HG03354 (cell line): ENCODE measurements around the gene NCKAP5.

Experiments
- ATAC-seq: cut with Tn5 transposase; IDR thresholded peaks from one replicate; pipeline ENCODE4 v1.9.1; 2021; ENCODE audit warnings: mild to moderate bottlenecking; ENCODE audit not compliant: unreplicated experiment, poor library complexity, severe bottlenecking

NCKAP5 gene

DNA sequence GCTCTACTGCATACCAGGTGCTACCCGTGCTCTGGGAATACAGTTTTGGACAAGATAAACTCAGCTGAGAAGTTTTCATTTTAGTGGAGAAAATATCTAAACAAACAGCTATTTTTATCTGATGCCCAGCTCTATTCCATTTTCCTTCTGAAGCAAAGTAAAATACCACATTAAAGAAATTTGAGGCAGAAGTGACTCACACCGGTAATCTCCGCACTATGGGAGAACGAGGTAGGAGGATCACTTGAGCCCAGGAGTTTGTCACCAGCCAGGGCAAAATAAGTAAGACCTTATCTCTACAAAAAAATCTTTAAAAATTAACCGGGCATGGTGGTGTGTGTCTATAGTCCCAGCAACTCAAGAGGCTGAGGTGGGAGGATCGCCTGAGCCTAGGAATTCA, 482.1 kb downstream of the NCKAP5 start:
- ATAC-seq = no peak

DNA sequence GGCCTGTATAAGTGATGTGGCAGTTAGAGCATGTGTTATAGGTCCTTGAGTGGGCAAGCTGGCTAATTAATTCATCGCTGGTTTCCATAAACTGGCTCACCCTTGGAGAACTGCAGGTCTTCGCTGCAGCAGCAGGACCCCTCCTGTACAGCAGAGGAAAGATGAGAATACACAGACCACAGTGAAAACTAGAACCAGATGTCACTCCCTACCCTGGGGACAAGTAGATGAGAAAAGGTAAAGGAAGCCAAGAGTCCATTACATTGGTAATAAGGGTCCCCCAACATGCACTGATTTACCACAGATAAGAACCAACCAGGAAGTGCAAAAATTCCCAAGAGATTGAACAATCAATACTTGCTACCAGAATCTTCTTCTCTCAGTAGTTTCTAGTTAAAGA, 482.6 kb downstream of the NCKAP5 start:
- no peak for ATAC-seq

DNA sequence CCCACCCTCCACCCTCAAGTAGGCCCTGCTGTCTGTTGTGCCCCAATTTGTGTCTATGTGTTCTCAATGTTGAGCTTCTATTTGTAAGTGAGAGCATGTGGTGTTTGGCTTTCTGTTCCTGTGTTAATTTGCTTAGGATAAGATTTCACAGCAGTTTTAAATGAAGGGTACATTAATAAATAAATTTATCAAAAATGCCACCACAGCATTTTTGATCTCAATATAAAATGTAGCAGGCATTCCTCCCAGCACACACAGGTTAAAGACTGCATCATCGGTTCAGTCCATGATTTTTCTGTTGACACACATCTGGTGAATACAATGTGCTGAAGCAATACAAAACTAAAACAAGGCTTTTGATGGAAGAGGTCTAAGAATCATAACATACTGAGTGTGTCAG, 486.2 kb downstream of the NCKAP5 start:
- no peak for ATAC-seq

GRCh38 chr2:133080822-133081221, 487.4 kb downstream of the NCKAP5 start:
- no peak for ATAC-seq

GRCh38 chr2:133078667-133079411, 489.4 kb downstream of the NCKAP5 start:
- ATAC-seq = no peak

DNA sequence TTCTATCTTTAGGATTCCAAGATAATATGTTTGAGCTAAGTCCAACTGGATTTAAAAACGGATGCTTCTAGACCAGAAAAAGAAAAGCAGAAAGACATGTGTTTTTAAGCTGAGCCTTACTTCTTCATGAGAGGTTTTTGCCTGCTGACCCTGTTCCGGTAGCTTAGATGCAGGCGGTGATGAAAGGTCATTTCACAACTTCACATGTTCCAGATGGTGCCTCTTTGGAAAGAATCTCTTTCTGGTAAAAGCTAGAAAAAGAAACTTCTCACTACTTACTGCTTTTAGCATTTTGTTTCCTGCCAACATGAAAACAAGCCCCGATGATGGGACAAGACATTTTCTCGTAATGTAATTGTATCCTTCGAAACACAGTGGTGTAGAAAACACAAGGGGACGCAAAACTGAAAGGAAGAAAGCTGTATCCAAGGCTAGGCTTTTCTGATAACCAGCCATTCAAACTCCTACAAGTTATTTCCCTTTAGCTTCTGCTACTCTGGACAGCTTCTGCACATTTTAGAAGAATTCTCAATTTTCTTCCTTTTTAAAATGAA, 490.9 kb downstream of the NCKAP5 start:
- no peak for ATAC-seq

DNA sequence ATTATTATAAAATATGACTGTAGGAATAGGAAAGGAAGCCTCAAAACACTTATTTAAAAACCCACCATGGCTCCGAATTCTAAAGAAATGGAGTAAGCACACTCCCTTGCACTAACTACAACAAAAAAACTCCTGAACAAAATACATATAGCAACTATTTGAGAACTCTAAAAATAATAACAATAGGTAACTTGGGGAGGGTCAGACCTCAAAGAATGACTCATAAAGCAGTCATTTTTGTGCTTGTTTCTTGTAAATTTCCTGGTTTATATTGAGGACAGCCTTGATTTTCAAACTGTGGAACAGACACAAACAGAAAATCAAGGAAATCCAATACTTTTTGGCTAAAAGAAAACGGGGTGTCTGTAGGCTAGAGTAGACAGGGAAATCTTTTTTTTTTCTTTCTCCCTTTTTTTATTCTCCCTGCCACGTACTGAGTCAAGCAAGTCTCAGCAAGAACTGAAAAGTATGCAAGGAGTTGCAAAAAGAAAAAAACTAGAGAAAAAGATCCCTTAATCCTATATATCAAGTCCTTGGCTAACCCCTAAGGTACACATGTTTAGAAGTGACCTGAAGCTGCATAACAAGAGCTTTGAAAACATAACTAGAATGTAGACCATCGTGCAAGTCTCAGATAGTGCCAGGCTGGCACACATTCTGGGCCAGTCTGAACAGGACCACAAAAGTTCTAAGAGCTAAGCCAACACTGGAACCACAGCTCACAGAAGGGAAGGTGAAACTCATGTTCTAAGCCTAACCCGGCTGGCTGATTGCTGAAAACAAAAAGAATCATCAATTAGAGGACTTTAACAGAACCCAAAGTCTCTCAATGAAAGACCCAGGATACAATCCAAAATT, 495.2 kb downstream of the NCKAP5 start:
- no peak for ATAC-seq

DNA sequence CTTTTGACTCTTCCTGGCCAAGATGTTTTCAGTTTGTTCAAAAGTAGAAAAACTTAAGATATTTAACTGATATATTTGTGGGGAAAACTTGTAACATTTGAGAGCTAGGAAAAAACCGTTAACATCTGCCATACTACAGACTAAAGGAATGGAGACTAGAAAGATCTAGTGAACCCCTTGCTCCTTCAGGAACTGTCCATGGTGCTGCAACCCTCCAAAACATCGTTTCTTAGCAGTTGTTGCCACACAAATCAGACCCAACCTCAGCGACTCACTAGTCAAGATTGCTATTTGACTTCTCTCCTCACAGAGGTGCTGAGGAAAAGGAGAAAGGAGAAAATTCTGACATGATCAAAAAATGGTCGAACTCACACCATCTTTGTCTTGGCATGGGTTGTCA, 504.5 kb downstream of the NCKAP5 start:
- no peak for ATAC-seq

- ATAC-seq = no peak
Measured at GRCh38 chr2:133062931-133063665, 505.2 kb downstream of the NCKAP5 start.

GRCh38 chr2:133061874-133062593, 506.2 kb downstream of the NCKAP5 start:
- ATAC-seq = no peak

GRCh38 chr2:133054297-133054696, 514.0 kb downstream of the NCKAP5 start:
- ATAC-seq = no peak

DNA sequence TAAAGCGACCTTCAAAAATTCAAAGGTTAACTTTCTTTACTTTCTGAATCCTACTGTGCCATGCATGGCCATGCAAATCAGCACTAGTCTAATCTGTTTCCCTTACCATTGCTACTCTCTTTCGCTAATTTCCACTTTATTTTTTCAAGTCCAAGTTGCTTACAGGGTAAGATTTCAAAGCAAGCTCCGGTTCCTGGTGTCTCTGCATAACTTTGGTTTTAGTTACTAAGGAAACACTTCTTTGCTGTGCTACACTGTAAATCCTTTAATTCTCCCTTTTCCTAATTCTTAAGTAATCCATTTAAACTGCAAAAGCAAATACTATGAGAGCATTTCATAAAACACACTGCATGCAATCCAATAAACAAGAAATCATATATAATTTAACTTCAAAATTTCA, 514.7 kb downstream of the NCKAP5 start:
- no peak for ATAC-seq

GRCh38 chr2:133045787-133046186, 522.5 kb downstream of the NCKAP5 start:
- no peak for ATAC-seq

DNA sequence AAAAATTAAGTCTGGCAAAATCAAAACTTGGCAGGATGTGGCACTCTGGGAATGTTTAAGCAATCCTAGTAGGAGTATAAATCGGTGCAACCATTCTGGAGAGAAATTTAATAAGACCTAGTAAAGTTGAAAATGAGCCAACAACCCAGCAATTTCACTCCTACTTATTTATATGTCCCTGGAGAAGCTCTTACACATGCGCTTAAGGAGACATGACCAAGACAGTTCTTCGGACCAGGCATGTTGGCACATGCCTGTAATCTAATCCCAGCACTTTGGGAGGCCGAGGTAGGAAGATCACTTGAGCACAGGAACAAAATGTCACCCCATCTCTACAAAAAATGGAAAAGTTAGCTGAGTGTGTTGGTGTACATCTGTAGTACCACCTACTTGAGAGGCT, 523.7 kb downstream of the NCKAP5 start:
- no peak for ATAC-seq

DNA sequence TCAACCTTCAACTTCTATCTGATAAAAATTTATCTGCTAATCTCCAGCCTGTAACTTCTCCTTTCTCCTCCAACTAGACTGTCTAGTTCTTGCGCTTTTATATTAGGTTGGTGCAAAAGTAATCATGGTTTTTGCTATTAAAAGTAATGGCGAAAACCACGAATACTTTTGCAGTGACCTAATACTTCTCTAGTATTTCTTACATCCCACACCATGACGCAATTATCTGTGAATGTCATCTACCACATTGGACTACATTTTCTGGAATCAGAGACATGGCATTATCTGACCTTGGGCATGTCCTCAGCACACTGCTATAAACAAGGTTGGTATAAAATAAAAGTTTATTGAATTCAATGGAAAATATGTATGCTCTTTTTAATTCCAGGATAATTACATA, 528.1 kb downstream of the NCKAP5 start:
- ATAC-seq = no peak

DNA sequence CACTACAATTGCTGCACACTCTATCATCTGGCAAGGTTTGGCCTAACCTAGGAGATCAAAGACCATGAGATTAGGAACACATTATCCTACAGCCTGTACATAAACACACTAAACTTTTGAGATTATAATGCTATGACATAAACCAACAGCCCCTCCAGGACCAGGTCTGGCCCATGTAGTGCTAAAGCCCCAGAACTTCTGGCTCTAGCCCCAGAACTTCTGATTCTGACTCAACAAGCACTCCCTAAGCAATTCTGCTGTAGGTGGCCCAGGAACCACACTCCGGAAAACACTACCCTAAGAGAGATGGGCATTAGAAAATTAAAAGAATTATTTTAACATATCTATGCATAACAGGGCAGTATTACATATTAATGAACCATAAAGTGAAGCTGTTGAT, 528.7 kb downstream of the NCKAP5 start:
- no peak for ATAC-seq

- no peak for ATAC-seq
Measured at GRCh38 chr2:133026536-133027177, 541.6 kb downstream of the NCKAP5 start.

- no peak for ATAC-seq
Measured at GRCh38 chr2:133025004-133025403, 543.3 kb downstream of the NCKAP5 start.
